OCI-LY3 (cell line): Measurements from ENCODE around the gene LTBR.

Experiments
- EZH2phosphoT487 ChIP-seq: fragments of 200-600 bp; shearing (Covaris generic); IDR thresholded peaks from 2 replicates; pipeline ENCODE4 v1.6.1; 2018; ENCODE audit warnings: antibody characterized with exemption, mixed run types, low read depth
- TF ChIP-seq, protein P1 (sequence below): fragments of 200-600, 300-600 bp; sonication (generic); IDR thresholded peaks from 2 replicates; pipeline ENCODE4 v1.5.1; 2014; ENCODE audit warnings: antibody characterized with exemption, low read length, low read depth

DNA sequence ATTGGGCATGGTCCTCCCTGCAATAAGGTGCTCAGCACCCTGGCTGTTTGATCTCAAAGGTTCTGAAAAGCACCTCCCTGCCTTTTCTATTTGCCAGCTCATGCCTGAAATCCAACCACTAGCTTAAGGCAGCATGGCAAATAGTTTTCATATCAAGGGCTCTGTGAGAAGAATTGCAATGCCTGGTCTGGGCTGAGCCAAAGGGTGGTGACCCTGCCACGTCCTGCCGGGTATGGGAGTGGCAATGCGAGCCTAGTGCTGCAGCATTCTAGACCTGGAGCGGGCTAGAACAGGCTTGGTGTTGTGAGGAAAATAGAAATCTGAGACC, 6.3 kb upstream of the LTBR start:
- TF ChIP-seq, protein P1, sequence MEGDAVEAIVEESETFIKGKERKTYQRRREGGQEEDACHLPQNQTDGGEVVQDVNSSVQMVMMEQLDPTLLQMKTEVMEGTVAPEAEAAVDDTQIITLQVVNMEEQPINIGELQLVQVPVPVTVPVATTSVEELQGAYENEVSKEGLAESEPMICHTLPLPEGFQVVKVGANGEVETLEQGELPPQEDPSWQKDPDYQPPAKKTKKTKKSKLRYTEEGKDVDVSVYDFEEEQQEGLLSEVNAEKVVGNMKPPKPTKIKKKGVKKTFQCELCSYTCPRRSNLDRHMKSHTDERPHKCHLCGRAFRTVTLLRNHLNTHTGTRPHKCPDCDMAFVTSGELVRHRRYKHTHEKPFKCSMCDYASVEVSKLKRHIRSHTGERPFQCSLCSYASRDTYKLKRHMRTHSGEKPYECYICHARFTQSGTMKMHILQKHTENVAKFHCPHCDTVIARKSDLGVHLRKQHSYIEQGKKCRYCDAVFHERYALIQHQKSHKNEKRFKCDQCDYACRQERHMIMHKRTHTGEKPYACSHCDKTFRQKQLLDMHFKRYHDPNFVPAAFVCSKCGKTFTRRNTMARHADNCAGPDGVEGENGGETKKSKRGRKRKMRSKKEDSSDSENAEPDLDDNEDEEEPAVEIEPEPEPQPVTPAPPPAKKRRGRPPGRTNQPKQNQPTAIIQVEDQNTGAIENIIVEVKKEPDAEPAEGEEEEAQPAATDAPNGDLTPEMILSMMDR, result no peak
- no peak for TF ChIP-seq EZH2phosphoT487
